IPS-NIHi7 (cell line): ENCODE data around the gene HEPACAM2.

Experiments
- DNase-seq: peaks from one replicate; pipeline ENCODE4 v3.0.0; 2012; ENCODE audit warnings: mixed read lengths; ENCODE audit errors: extremely low spot score

The HEPACAM2 gene

GRCh38 chr7:93147363-93147762, 78.9 kb downstream of the HEPACAM2 start:
- DNase-seq = peak; percentile 15

DNA sequence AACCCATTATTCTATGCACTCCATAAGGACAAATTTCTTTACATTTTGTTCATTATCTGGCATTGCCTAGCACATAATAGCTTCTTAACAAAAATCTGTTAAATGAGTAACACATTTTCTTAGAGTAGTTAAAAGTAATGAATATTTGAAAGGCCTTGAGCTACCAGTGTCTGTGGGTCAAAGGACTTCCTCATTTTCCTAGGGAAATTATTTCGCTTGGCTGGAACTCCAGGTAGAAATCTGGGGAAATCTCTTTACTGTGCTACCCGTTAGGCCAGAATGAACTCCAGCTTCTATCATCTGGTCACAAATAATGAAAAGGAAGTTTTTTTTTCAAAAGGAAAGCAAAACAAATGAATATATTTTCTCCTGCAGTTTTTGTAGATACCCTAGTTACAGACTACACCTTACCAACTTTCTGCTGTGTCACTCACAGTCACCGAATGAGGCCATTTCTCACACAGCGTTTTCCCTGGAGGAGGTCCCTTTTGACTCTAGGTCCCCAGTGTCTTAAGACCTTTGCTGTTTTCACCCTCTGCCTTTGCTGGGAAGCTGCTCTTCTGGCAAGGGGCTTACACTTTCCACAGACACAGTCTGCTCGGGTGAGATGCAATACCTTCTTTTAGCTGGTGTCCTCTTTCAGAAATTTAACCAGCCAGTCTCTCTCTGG, 79.7 kb downstream of the HEPACAM2 start:
- no peak for DNase-seq

DNA sequence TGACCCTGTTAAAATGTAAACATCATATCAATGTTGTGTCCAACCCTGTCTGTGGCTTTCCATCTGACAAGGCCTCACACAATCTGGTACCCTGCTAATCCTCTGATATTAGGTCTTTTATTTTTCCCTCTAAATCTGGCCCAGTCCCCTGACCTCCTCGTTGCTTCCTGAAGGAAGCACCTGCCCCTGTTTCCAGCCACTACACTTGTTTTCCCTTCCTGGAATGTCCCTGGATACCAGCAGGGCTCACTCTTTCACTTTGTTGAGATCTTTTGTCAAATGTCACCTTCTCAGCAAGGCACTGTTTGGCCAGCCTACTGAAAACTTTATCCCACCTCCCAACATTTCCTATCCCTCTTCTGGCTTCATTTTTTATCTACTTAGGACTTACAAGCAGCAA, 80.2 kb downstream of the HEPACAM2 start:
- DNase-seq = peak; percentile 23

DNA sequence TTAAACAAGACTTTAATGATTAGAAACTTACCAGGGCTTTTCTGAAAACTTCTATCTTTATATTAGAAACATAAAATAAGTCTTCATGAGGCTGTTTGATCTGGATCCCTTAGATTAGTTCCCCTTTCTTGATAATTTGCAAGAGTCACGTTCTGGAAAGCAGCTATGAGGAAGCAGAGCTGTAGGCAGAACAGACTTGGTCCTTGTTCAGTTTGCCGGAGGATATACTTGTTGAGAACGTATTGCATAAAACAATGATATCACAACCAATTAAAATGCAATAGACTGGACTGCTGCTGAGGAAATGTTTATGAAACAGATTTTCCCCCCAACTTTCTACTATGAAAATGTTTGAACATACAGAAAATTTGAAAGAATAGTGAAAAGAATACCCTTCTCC, 80.9 kb downstream of the HEPACAM2 start:
- no peak for DNase-seq

DNA sequence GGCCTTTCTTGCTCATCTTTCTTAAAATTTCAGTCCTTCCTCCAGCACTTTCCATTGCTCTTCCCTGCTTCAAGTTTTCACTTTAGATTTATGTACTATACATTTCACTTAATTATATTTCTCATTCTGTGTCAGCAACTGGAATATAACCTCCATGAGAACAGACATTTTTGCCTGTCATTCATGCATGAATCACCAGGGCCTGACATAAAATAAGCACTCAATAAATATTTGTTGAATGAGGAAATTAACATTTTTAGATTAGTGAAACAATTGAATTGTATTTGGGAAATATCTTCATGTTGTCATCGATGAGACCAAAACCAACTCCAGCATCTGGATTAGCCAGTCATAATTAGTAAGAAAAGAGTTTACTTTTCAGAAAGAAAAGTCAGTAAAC, 84.1 kb downstream of the HEPACAM2 start:
- DNase-seq = no peak

- no peak for DNase-seq
Observed at GRCh38 chr7:93140582-93141191, 85.6 kb downstream of the HEPACAM2 start.

DNA sequence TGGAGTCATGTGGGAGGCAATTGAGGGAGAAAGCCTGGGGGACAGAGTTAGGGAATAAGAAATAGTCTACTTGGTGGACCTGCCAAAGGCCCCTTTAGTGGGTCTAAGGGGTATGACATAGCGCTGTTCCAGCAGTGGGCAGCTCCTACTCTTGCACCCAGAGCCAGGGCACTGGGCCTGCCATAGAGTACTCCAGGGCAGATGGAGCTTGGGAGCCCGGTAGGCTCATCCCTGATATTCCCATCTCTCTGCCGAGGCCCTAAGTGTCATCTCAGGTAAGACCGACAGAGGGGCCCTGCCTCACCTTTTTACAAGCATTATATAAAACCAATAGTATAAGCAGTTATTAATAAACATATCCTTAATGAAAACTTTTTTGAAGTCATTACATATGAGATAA, 87.7 kb downstream of the HEPACAM2 start:
- no peak for DNase-seq
